Head of caudate nucleus (tissue), 42 donors: ENCODE measurements around the gene PRKCQ.
A peak's percentile ranks its signal among the peaks of the same experiment; 100 is the strongest.

Source experiments
- DNase-seq, 42 donors: peaks; one replicate each; pipeline versions ENCODE4 v3.0.0 to v3.0.0-alpha.2; 2020 to 2021; ENCODE audit warnings: mixed read lengths in 7 of 42
- intact Hi-C: fragments of 100-400 bp; cut with DNase I; formaldehyde crosslinking; loops from one replicate; pipeline ENCODE4 v1.15.0; 2022

The PRKCQ gene

DNA sequence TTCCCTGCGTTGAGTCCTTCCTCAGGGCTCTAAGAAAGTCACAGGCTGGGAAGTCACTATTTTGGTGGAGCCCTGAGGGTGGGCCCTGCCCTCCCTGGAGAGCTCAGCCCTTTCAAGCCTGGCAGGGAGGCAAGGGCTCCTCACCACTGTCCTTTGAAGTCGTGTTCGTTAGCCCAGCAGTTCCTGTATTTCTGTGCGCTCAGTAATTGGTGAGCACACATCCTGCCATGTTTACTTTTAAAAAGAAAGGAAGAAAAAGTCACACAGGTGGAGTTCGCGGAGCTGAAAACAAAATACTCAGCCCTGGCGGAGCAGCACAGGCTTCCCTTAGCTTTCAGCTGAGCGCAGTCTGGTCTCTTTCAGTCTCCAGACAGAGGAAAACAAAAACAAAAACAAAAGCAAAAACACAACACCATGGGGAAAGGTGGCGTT lies 37.1 kb downstream of the PRKCQ start:
- intact Hi-C loops = no loop called here
- no peak for DNase-seq

DNA sequence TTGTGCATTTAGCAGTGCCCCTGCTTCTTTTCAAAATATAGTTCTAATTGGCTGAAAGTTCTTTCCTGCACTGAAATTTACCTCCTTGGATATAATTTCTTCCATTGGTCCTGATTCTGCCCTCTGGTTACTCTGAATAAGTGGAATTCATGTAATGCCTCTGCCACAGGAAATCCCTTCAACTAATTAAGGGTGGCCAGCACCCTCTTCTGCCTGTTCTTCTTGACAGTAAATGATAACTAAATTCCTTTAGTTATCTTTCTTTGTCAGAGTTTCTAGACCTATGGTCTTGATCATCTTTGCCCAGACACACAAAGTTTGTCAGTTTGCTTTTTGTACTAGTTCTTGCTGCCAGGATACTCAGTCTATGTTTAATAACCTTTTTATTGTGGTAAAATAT lies 40.2 kb downstream of the PRKCQ start:
- no peak for DNase-seq
- intact Hi-C loops = no loop called here

- intact Hi-C loops = no loop called here
- peak in 9 of 42 donors; percentile 14 to 39 (median 20) for DNase-seq
Measured at GRCh38 chr10:6537770-6538169, 42.3 kb downstream of the PRKCQ start.

DNA sequence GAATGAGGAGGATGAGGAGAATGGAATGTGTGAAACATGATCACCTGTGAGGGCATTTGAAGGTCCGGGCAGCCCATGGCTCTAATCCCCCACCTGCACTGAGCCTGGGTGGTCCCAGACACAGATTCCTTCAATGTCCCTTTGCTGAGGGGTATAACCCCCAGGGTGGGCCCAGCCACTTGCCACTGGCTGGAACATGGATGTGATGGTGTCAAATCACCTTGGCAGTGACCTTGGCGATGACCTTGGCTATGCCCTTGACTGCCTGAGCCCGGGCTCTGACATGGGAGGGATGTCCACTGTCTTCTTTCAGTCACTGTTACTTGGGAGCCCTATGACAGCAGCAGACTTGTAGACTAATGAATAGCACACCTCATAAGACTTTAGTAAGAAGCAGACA lies 44.0 kb downstream of the PRKCQ start:
- intact Hi-C loops = no loop called here
- DNase-seq = no peak

DNA sequence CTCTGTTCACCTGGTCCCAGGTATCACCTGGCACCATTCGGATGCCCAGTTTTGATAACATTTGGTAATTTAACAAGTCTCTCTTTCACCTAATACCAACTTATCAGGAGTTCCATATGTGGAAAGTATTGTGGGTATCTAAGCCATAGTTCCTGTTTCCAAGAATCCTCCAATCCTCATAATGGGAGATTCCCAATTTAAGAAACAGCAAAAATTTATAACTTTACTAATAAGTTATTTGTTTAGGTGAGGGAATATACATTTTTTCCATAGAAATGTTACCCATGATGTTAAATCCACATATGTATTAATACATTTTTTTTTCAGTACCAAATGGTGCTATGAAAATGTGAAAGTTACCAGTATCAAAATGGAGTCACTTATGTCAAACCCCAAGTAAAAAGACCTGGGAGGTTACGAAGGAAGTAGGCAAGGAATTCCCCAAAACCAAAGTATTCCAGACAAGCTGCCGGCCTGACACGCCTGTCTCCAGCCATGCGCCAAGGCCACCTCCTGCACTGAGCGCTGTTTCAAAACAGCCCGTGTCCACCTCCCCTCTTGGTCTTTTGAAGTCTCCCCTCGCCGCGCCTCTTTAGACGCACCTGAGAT lies 44.8 kb downstream of the PRKCQ start:
- intact Hi-C loops = no loop called here
- DNase-seq = no peak

DNA sequence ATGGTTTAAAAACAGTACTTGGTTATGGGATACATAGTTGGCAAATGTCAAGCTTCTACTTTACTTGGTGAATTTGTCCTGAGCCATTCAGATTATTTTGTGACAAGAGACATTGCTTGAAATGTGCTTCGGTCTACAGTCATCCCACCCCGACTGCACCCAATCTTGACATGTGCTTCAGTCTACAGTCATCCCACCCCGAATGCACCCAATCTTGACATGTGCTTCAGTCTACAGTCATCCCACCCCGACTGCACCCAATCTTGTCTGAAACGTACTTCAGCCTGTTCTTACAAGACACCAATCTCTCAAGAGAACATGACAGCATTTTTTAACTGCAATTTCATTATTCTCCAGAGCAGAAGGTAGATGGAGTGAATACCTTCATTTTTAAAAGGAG lies 47.8 kb downstream of the PRKCQ start:
- intact Hi-C loops = no loop called here
- DNase-seq = no peak

DNA sequence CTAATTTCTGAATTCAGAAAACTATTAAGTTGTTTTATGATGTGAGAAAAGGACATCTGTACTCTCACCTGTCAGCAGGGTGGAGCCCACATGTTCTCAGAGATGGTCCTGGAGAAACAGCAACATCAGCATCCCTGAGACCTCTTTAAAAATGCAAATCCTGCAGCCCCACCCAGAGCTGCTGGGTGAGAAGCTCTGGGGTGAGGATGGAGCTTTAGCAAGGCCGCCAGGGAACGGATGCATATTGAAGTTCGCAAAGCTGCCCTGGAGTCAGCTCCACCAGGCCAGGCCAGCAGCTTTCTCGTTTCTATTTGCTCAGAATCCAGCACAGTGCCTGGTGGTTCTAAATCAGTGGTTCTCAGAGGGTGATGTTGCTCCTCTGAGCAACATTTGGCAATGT lies 49.1 kb downstream of the PRKCQ start:
- DNase-seq = no peak
- intact Hi-C loops = no loop called here

DNA sequence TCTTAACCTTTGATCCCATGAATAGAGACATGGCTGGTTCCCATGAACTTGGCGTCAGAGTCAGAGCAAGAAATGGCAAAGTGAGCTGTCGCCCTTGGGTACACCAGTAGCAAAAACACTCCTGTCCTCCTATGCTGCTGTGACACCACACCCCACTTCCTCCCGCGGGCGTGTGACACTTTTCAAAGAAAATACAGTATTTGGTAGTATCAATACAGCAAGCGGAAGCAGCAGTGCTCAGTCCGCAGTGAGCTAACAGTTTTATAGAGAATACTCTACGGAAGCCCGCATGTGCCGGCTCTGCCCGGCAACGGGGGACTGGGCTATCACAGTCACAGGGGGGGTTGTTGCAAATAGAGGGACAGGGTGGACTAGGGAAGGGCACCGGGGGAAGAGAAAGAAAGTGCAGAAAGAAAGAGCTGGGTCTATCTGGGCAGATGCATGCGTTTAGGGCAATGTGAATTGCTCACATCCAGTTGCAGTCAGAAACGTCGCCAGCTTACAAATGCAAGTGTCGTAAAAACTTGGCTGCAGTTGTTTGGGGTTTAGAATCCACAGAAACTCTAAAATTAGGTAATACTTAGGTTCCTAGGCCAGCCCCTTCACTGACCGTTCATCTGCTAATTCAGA lies 49.8 kb downstream of the PRKCQ start:
- intact Hi-C loops = no loop called here
- no peak for DNase-seq

DNA sequence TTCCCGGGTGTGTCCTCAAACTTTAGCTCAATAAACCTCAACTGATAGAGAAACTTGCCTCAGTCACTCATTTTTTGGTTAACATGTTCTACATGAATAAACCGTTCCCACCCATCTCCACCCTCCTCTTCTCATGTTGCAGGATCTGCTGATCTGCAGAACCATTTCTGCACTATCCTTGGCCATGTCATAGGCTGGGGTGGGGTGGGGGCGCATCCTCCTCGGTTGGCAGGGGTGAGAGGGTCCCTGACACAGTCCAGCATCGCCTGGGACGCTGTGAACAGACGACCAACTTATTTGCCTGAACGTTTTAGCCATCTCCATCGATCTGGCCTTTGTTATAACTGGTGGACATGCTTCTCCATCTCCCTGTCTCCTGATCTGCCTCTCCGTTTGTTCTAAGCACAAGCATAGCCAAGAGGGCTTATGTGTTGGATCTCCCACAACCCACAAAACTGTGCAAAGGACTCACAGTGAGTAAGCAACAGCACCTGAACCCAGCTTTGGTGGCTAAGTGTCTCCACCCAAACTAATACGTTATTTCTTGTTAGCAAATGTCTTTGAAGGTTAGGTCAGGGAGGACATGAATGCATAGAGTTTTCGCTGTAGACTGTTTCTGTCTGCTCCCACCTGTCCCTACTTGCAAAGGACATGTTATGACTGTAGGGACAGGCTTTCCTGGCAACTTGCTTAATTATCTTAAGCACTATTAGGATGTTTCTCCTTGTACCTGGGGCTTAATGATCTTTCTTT lies 51.7 kb downstream of the PRKCQ start:
- intact Hi-C loops = no loop called here
- no peak for DNase-seq

DNA sequence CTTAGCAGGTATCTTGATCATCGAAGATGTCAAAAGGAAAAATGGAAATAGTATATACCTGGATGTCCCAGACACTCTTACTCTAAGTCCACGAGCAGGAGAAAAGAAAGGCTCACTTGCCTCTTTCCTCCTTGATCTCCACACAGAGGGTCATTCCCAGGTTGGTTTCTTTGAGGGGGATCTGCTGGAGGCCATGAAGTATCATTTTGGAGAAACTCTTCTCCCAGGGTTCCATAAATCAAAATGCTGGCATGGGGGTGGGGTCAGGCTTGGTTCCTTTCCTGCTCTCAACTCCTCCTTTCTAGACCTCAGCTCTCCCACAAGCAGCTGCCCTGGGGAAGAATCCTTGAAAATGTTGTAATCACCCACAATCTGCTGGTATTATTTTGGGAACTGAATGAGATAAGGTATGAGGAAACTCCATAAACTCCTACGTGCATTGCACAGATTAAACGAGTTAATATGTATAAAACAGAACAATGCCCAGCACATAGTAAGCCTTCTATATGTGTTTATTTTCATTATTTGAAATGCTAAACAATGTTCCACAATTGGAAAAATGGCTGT lies 54.4 kb downstream of the PRKCQ start:
- intact Hi-C loops = no loop called here
- DNase-seq = peak in 1 of 42 donors; percentile 7

GRCh38 chr10:6522230-6522629 lies 57.8 kb downstream of the PRKCQ start:
- intact Hi-C loops = no loop called here
- peak in 1 of 42 donors; percentile 28 for DNase-seq

- intact Hi-C loops = no loop called here
- DNase-seq = peak in 1 of 42 donors; percentile 38
Measured at GRCh38 chr10:6520138-6520537, 59.9 kb downstream of the PRKCQ start.

- intact Hi-C loops = no loop called here
- peak in 1 of 42 donors; percentile 13 for DNase-seq
Measured at GRCh38 chr10:6518791-6519429, 61.2 kb downstream of the PRKCQ start.

DNA sequence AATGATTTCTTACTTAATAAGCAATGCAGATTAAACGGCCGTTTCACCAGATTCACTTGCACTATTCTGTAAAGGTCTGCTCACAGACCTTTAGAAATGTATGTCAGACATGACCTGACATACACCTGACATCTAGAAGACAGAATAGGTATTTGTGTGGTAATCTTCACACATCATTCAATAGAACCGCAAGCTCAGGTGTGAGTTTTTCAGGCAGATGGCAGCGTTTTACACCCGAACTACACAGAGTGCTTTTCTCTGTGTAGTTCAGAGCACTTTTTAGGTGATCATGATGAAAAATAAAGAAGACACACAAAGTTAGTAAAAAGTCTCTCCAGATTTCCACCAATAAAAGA lies 63.2 kb downstream of the PRKCQ start:
- intact Hi-C loops = no loop called here
- DNase-seq = peak in 1 of 42 donors; percentile 34

DNA sequence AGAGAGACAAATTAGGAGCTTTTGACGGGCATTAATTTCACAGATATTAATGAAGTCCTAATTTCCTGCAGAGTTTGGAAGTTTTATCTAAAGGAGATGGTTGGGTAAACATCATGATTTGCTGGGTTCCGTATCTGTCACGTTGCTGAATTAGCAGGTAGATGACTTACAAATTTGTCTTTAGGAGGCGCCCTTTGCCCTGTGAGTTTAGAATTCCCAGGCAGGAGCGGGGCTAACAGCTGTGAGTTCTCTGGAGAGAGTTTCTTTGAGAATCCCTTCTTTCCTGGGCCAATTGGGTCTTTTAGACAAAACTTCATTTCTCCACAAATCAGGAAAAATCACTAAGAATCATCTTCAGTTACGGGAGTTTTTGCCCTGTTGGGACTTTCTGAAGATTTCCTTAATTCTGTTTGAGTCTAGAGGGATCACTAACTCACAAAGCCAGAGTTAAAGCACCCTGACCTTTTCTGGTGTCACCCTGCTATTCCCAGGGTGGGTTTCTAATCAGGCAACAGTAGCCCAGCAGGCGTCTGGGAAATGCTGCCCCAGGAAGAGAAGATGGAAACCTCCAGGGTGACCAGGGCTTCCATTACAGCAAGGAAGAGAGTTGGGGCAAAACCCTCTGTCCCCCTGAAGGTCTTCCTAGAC lies 63.7 kb downstream of the PRKCQ start:
- intact Hi-C loops = no loop called here
- DNase-seq = peak in 1 of 42 donors; percentile 47

DNA sequence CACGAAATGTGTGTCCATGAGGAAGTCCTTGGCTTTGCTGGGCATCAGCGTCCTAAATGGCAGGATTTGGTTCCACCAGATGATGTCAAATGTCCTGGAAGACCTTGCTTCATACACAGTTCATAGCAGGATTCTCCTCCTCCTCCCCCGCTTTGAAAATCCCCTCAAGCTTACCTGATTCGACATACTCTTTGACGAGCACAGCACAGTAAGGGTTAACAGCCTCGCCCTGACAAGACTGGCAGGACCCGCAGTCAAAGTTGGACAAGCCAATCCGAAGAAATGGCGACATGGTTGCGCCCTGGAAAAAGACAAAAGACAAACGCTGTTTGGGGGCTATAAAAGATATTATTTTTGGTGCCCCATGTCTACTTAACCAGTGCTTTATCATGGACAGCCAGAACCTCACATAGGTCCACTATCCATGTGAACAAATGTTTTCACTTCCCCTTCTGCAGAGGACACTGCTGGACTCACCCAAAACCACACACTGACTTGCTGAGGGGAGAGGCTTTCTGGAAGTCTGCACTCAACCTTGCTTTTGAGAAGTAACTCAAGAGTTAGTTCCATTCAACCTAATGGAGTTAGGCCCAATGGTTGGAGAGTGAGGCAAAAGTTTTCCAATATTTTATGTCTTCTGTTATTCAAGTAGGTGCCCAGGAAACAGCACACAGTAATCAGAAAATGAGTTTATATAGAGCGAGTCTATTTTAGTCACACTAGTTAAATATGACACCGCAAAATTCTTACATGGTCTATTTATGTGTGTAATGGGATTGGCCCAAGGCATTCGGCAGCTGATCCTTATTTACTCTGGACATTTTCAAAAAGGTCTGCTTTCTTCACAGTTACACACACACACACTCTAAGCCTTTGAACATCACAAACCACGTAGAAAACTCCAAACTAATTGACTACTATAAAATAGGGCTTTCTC lies 65.0 kb downstream of the PRKCQ start:
- peak in 1 of 42 donors; percentile 41 for DNase-seq
- intact Hi-C loops = no loop called here

DNA sequence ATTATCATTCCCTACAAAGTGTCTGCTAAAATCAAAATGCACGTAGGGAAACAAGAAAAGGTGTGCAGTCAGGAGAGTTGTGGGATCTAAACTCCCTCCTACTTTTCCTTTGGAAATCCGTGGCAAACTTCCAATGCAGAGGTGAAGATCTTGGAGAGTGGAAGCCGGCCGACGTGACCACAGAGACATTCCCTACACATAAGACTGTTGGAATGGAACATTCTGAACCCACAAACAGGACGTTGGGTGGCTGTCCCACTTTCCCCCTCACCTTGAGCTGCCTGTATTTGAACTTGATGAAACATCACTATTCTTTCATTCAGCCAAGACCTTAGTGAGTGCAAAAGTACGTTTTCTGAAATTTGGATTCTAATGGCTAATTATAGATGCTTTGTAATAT lies 65.9 kb downstream of the PRKCQ start:
- DNase-seq = peak in 1 of 42 donors; percentile 25
- intact Hi-C loops = no loop called here

DNA sequence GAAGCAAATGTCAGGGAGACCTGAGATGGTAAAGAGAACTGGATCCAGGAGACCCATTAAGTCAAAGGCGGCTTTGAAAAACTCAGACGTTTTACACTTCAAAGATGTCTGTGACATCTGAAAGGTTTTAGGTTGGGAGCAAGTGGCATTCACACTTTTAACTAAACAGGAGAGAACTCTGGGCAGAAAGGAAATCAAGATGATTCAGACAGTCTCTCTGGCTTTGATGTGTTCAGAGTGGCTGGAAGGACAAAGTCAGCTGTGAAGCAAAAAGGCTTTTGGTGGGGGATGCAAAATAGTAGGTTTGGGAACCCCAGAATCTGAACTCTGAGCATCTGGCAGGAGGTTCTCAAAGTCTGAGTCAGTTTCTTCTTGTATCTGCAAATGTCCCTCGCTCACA lies 66.6 kb downstream of the PRKCQ start:
- intact Hi-C loops = no loop called here
- DNase-seq = no peak
